GM13977 (cell line): ENCODE measurements around the gene MED9.

ENCODE experiments used
- DNase-seq: peaks from one replicate; pipeline ENCODE4 v3.0.0; 2012; ENCODE audit warnings: low spot score
- in situ Hi-C: fragments of 300-500 bp; cut with MboI; formaldehyde crosslinking; loops from one replicate; pipeline ENCODE4 v1.12.0; 2022; ENCODE audit warnings: low sequenced_read_pairs, low pct_unique_long_range_greater_than_20kb, mixed read lengths, inconsistent platforms; ENCODE audit not compliant: unreplicated experiment
- TF ChIP-seq, protein P1 (sequence below): IDR thresholded peaks from 2 replicates; pipeline ENCODE4 v1.5.1; 2012; ENCODE audit warnings: mild to moderate bottlenecking, control low read depth; ENCODE audit not compliant: insufficient read depth; ENCODE audit errors: extremely low read depth, missing control alignments

Gene MED9

DNA sequence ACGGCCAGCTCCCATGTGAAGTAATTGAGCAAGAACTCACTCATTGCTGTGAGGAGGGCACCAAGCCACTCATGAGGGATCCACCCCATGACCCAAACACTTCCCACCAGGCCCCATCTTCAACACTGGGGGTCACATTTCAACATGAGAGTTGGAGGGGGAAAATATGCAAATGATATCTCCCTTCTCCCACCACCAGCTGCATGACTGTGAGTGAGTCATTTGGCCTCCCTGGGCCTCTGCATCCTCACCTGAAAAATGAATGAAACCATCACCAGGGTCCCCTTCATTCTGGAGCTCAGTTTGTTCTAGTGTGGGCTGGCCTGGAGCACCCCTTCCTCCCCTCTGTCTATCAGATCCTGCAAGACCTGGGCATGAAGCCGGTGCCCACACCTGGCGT lies 6.8 kb upstream of the MED9 start:
- TF ChIP-seq, protein P1, sequence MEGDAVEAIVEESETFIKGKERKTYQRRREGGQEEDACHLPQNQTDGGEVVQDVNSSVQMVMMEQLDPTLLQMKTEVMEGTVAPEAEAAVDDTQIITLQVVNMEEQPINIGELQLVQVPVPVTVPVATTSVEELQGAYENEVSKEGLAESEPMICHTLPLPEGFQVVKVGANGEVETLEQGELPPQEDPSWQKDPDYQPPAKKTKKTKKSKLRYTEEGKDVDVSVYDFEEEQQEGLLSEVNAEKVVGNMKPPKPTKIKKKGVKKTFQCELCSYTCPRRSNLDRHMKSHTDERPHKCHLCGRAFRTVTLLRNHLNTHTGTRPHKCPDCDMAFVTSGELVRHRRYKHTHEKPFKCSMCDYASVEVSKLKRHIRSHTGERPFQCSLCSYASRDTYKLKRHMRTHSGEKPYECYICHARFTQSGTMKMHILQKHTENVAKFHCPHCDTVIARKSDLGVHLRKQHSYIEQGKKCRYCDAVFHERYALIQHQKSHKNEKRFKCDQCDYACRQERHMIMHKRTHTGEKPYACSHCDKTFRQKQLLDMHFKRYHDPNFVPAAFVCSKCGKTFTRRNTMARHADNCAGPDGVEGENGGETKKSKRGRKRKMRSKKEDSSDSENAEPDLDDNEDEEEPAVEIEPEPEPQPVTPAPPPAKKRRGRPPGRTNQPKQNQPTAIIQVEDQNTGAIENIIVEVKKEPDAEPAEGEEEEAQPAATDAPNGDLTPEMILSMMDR = no peak
- DNase-seq = no peak
- in situ Hi-C loops = no loop called here

DNA sequence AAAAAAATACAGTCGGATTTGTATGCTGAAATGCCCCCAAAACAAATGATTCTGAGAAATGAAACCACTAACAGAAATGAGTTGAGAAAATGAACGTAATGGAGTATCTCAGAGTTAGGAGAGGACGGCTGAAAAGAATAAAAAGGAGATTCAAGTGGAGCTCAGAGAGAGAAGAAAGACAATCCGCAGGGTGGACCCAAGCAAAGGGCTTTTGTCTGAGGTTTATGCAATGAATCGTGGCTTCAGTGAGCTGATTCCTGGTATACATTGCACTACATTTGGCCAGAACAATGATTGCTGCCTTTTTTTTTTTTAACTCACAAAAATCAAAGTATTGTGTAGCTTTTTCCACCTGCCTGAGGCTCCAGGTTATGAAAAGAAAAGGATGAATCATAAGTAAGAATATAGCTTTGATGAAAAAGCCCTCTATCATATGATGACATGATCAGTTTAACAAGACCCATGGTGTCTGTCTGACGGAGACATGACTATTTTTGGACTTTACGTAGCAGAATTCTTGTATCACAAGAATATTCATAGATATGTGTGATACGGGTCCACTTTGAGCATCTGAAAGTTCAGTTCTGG lies 4.4 kb upstream of the MED9 start:
- DNase-seq = no peak
- TF ChIP-seq, protein P1 = no peak
- in situ Hi-C loops = no loop called here

DNA sequence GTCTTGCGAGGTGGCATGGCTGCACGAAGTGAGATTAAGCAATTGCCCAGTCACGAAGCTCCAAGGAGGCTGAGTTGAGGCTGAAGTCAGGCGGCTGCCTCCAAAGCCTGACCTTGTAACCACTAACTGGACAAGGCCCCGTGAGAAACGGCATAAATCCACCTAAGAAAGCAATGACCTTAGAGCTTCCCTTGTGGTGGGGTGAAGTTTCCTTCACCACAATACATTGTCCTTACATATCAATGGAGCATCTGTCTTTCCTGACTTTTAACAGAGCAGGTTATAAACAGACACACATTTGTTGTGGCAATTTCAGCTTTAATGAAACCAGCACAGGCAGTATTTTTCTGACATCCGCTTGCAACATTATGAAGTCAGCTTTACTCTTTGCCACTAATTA lies 2.5 kb upstream of the MED9 start:
- DNase-seq = no peak
- in situ Hi-C loops = no loop called here
- TF ChIP-seq, protein P1 = no peak

DNA sequence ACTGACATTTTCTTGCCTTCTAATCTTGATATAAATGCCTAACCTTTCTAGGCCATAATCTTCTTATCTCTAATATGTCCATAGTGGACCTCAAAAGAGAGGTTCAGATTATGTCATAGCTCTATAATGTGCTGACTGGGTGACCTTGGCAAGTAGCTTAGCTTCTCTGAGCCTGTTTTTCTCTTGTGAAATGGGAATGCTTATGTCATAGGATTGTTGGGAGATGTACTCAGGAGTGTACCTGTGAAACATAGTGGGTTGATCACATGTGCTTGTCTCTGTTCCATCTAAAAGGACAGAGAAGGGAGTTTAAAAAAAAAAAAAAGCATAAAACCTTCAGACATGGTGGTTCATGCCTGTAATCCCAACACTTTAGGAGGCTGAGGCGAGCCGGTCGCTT lies 2.4 kb downstream of the MED9 start:
- TF ChIP-seq, protein P1 = no peak
- in situ Hi-C loops = no loop called here
- DNase-seq = no peak

DNA sequence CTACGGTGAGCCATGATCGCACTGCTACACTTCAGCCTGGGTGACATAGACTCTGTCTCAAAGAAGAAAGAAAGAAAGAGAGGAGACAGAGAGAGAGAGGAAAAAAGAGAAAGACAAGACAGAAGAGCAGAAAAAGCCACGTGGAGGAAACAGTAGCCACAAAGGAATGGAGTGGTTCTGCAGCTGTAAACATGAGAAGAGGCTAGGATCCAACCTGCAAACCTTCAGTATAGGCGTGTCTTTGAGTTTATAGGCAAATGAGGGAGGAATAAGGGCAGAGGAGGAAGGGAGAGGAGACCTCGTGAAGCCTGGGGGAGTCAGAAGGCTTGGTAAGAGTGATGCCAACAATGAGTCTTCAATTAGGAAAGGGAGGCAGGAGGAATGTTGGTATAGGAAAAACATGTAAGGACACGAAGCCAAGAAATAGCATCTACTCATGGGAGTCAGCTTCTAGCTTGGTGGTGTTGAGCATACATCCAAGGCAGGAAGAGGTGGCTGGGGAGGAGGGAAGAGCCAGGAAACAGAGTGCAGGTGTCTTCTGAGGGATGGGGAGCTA lies 3.9 kb downstream of the MED9 start:
- TF ChIP-seq, protein P1 = no peak
- DNase-seq = no peak
- in situ Hi-C loops = no loop called here

DNA sequence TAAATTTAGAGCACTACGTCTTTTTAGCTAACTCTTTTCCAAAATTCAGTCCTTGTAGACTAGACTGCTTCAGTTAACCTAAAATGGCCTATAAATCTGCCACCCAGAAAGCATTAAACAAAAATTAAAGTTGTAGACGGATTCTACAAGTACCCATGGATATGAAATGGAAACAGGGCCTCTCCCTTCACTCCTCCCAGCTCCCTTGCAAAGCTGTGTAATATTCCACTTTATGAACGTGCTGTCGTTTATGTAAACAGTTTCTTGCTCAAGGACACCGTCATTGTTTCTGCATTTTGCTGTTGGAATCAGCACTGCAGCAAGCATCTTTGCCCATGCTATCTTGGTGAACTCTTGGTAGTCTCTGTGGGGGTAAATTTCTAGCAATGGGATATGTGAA lies 5.1 kb downstream of the MED9 start:
- in situ Hi-C loops = no loop called here
- TF ChIP-seq, protein P1 = no peak
- no peak for DNase-seq

DNA sequence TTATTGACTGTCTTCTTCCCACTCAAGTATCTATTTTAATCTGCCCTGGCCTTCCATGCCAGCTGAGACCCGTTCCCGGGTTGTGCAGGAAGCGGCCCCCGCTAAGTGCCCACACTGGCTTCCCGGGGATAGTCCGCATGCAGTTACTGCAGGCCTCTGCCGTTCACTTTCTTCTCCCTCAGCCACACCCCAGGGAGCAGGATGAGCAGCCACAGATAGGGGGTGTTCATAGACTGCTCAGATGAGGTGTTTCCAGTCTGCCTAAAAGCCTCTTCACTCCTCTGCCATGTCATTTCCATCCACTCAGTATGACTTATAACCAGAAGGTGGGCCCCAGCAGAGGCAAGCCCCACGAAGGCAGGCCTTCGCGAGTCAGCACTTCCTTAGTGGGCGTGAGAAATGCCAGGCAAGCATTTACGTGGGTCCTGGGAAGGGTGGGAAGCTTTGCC lies 7.7 kb downstream of the MED9 start:
- TF ChIP-seq, protein P1 = no peak
- no peak for DNase-seq
- in situ Hi-C loops = no loop called here
